CD4-positive, alpha-beta T cell treated with Interleukin-17A for 4 hours (primary cell): ENCODE results near the gene HDAC4.

Source experiments
- DNase-seq: peaks from one replicate; pipeline ENCODE4 v3.0.0-alpha.2; 2020; ENCODE audit warnings: mixed read lengths

Gene HDAC4

DNA sequence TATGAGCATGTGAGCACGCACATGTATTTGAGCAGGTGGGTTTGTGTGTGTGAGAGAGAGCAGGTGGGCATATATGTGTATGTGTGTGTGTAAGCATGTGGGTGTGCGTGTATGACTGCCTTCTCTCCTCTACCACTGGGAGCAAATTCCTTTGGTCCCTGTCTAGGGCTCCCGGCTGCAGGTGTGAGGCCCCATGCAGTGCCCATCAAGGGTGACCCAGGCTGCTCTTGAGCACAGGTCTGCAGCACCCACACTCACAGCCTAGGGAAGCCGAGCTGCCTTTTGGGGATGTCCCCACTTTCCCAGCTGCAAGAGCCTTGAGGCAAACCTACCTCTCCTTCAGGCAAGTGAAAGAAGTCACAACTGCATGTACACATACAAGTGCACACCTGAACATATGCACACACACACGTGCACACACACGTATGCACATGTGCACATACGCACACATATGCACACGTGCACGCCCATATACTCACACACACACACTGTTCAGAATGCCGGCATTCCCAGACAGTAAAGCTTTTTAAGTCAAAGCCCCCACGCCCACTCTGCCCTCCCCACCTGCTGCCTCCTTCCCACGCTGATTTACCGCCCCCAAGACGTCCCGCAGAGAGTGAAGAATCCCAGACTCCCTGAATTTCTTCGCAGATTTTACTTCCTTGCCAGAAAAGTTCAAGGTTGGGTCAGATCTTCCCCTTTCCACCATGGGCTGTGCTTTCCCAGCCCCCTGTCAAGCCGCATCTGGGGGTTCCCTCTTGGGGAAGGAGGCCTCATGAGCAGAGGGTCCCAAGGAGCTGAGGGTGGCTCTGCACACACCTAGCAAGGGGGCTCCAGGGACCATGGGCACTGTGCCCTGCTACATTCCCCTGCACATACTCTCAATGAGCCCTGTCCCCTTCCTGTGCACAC is 382.3 kb downstream of the HDAC4 start:
- no peak for DNase-seq

DNA sequence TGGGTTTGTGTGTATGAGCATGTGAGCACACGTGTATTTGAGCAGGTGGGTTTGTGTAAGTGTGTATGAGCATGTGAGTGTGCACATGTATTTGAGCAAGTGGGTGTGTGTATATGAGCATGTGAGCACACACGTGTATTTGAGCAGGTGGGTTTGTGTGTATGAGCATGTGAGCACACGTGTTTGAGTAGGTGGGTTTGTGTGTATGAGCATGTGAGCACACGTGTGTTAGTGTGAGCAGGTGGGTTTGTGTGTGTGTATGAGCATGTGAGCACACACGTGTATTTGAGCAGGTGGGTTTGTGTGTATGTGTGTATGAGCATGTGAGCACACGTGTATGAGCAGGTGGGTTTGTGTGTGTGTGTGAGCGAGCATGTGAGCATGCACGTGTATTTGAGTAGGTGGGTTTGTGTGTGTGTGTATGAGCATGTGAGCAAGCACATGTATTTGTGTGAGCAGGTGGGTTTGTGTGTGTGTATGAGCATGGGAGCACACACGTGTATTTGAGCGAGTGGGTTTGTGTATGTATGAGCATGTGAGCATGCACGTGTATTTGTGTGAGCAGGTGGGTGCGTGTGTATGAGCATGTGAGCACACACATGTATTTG is 383.2 kb downstream of the HDAC4 start:
- DNase-seq = no peak

DNA sequence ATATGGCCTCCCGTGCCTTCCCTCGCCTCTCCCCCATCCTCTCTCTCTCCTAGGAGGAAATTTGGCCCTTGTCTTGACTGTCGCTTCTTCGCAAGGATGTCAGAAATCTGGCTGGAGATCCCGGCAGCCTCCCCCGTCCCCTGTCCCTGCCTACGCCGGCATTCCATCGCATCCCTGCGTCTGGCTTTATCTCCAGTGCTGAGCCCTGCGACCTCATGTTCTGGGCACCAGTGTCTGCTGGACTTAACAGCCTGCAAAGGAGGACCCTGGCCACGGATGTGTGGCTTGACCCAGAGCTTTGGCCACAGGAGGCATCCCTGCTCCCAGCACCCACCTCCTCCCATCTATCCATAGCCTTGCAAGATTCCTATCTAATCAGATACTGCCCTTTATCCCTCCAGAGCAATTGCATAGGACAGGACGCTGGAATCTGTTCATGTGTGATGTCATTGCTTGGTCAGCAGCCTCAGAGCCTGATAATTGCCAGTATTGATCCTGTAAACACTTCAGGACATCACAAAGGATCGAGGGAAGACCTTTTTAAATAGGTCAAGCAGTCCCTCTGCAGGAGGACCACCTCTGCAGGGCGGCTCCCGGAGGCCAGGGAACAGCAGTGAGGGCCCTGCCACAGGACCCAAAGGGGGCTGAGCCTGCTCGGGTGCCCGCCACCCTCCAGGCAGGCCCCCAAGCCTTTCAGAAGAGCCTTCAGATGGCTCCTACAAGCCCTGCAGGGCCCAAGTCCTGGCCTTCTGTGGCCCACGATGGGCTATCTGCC is 384.7 kb downstream of the HDAC4 start:
- no peak for DNase-seq

DNA sequence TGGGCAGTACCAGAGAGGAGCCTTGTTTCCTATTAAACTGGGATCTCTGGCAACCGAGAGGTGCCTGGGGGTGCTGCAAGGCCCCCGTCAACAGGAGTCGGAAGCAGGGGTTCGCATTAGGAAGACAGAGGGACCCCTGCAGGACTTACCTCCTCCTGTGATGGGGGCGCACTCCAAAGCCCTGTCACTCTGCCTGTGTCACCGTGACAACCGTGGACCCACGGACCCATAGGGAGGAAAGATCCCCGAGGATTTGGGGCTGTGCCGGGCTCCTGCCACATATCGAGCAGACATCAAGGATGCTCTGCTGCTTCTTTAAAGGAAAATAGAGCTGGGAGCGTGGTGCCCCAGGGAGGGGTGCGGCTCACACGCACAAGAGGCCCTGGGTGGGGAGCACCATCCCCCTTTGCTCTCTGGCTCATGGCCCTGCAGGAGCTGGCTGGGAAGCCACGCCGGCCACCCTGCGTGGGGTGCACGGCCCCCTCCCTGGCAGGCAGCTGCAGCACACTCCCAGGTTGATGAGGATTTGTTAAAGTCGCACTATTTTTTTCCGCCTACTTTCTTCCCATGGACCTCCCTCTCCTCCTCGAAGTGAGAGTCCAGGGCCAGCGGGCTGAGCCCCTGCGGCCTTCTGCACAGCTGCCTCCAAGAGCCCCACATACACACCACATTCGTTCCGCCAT is 385.5 kb downstream of the HDAC4 start:
- DNase-seq = no peak

DNA sequence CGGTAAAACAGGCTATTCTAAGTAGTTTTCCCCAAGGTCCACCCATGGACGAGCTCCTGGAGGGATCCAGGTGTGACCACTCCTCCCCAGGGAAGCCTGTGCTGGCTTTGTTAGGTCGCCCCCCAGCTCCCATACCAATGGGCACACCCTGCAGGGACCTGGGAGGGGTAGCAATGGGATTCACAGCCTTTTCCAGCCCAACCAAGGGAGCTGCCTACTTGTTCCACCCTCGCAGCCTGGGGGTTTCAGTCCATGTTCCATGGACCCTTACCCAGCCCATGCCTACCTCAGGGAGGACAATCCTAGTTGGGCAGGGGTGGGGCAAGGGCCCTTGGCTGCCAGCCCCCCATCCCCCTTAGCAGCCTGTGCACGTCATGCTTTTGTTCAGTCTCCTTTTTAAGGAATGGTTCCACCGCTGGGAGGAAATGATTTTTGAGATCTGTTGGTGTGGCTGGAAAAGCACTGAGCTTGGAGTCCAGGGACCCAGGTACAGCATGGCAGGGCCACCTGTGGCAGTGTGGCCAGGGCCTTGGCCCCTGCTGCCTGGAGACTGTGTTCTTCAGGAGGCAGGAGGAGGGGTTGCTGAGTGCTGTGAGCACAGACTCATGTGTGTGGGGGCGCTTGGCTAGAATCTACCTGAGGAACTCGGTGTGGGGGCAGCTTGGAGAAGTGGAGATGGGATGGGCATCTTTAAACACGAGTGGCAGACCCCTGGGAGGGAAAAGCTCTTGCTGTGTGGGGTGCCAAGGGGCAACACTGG is 386.2 kb downstream of the HDAC4 start:
- DNase-seq = no peak

DNA sequence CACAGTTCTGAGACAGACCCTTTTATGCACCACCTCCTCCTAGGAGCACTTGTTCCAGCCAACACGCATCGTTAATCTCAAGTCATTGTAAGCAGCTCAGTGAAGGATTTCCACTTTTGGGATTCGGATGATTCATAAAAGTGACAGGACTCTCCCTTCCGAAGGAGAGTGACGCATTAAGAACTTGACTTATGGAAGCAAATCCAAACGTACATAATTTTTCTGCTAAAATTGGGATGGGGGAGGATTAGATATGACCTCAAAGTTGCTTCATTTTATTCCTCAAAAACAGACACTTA is 387.2 kb downstream of the HDAC4 start:
- DNase-seq = no peak

DNA sequence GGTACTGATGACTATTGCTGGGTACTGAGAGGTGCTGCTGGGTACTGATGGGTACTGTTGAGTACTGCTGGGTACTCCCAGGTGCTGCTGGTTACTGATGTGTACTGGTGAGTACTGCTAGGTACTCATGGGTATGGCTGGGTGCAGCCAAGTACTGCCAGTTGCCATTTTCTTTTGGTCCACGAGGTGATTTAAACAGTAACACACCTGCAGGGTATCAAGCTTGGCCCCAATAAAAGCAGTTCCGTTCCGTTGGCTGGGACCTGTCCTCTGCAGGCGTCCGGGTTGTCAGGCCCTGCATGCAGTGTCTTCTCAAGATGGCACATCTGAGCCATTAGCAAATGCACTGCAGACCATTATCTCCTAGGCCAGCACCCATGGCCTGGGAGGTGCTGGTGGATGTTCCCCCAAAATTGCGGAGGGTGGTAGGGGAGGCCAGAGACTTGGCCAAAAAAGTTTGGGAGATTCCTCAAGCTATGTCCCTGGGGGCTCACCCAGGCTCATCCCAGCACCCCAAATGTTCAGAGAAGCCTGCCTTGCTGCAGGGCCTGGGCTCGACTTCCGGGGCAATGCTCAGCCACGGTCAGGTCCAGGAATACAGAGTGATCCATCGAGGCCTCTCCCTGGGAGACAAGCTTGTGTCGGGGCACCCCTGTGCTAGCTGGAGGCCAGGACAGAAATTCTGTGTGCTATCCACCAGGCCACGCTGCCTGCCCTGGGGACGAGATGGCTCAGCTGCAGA is 387.7 kb downstream of the HDAC4 start:
- DNase-seq = no peak

DNA sequence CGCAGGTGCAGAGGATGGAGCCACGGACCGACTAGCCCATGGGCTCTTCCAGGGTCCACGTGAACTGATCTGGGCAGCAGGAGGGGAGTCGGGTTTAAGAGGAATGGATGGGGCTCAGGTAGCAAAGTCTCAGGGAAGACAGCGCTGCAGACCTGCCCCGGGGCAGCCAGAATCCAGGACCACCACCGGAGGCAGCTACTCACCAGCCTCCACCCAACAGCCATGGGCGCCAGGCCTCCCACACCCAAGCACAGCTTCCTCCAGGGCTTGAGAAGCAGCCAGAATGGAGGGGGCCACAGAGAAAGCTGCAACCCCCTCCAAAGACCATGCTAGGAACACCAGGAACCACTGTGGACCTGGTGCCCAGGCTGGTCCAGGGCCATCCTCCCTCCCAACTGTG is 388.6 kb downstream of the HDAC4 start:
- no peak for DNase-seq

DNA sequence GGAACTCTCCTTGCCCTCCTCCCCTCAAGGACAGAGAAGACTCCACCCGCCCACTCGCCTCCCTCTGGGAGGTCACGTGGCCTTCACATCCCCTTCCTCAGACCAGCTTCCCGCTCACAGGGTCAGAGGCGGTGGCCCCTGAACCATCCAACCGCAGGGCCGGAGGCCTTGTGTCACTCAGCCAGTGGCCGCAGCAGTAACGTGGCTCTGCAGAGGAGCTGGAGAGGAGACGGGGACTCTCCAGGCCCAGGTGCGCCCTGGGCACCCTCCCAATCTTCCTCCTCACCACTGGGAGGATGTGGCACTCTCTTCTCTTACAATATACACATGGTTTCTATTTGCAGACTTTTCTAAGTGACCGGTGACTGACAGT is 391.2 kb downstream of the HDAC4 start:
- no peak for DNase-seq

DNA sequence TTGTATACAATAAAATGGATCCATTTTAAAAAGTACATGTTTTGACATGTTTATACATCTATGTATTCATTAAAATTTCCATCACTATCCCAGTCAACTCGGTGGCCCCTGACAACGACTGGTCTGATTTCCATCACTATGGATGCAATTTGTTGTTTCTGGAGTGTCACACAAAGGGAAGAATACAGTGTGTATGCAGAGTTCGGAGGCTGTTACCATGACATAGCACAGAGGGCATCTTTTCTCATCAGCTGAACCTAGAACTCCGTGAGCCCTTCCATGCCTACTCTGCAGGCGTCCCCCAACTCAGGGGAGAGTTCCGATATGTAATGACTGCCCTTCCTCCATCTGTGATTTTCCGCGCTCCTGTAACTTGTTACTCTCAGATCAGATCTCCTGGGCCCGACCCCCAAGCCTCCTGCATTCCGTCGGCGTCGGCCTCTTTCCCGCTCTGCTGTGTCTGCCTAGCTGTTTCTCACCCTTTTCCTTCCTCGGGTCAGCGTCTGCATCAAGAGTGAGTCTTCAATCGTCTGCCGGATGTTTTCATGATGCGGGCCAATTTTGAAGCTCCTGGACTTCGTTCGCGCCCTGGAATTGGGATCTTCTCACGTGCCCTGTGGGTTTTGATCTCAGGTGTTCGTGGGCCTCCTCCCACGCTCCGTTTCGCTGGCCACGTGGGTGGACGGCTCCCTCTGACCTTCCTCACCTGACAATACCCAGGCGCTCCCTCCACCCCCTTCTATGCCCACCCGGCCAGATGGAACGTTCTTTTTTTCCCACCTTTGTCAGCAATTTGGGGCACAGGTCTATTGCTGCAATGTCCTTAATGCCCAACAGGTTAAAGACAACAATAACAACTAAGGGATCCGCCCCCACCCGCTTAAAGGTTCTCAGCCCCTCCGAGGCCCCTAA is 391.9 kb downstream of the HDAC4 start:
- no peak for DNase-seq

DNA sequence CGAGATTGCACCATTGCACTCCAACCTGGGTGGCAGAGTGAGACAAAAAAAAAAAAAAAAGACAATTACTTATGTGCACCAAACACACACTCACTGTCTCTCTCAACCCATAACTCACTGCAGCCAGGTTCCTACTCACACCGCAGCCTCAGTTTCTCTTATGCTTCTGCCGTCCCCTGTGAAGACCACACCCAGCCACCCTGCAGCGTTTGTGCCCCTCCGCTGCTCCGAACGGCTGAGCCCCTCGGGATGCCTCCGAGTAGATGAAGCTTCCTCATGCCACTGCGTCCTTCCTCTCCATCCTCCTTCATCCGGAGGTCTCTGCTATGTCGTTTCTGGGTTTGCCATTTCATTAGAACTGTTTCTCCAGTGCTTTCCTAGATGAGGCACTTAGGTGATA is 392.8 kb downstream of the HDAC4 start:
- DNase-seq = no peak

DNA sequence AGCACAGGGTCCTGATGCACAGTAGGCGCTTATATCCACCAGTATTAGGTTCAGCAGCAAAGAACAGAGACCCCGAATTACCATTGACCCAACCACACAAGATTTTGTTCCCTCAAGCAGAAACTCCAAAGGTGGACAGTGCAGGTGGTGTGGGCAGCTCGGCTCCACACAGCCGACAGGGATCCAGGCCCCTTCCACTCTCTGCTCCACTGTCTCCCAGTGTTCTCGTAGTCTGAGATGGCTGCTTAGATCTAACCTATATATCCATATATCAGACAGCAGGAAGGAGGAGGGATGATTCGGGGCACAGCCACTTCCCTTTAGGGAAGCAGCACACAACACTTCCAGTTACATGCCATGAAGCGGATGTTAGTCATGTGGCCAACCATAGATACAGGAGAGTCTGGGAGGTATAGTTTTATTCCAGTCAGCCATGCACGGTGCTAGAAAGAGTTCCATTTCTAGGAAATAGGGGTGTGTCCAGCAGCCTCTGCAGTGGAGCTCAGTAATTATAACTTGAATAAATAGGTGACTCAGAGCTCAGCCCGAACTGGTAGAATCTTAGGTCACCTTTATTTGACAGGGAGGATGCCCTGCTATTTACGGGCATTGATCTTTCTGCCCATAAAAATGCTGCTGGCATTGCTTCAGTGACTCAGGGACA is 394.1 kb downstream of the HDAC4 start:
- DNase-seq = no peak

DNA sequence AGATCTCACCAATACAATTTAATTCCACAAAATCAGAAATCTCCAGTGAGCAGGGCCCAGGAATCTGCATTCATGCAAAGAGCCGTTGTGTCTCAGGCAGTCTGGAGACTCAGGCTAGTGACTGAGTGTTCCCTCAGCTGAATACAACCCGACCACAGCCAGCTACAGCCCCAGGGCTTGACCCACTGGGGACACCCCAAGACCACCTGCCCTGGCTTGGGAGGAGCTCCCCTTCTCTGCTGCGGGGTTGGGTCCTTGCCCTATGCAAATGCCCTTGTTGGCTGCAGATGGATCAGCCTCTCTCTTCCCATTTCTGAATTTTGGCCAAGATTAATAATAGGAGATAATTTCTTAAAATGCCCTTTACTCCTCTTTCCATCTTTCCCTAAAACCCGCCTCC is 395.2 kb downstream of the HDAC4 start:
- no peak for DNase-seq

DNA sequence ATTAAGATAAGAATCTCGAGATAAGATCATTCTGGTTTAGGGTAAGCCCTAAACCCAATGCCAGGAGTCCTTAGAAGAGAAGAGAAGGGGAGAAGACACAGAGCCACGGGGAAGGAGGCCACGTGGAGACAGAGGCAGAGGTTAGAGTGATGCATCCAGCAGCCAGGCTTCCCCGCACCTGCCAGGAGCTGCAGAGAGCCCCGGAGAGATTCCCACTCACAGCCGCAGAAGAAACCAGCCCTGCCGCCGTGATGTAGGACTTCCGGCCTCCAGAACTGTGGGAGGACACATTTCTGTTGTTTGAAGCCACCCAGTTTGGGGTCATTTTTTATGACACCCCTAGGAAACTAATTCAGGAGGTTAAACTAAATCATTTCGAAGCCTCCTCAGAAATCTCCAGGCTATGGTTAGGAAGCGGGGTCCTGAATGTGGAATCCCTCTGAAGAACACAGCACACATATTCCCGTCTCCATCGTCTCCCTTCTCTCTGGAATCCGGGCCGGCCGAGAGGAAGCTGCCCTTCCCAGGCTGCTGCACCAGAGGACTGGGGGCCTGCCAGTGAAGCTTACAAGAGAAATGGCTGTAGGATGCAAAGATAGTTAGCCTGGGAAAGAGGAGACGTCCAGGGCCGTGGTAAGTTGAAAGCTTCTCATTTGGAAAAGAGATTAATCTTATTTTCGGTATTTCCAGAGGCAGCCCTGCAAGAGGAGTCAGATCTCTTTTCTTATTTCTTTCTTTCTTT is 396.4 kb downstream of the HDAC4 start:
- no peak for DNase-seq

DNA sequence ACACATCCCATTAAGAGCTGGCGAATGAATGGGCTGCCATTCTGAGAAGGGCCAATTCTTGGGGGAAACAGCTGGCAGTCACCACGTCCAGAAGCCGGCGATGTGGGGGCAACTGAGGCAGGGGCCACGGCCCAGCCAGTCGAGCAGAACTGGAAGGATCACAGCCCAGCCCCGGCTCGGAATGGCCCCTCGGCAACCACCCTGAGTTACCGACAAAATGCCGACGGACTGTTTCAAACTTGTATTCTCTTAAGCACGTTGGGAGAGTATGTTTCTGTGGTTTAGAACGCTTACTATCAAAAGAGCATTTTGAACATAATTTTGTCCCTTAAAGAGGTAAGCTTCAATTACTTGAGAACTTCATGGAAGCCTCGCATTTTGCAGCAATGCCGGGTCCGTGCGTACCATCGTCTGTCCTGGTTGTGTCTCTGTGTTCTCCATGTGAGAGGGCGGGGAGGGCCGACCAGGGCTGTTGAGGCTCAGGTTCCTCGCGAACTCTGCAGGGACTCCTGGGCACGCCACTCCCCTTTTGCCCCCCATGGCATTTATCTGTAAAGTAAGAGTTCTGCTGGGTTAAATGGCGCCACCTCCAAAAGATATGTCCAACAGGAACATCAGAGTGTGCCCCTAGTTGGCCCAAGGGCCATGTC is 397.1 kb downstream of the HDAC4 start:
- no peak for DNase-seq

DNA sequence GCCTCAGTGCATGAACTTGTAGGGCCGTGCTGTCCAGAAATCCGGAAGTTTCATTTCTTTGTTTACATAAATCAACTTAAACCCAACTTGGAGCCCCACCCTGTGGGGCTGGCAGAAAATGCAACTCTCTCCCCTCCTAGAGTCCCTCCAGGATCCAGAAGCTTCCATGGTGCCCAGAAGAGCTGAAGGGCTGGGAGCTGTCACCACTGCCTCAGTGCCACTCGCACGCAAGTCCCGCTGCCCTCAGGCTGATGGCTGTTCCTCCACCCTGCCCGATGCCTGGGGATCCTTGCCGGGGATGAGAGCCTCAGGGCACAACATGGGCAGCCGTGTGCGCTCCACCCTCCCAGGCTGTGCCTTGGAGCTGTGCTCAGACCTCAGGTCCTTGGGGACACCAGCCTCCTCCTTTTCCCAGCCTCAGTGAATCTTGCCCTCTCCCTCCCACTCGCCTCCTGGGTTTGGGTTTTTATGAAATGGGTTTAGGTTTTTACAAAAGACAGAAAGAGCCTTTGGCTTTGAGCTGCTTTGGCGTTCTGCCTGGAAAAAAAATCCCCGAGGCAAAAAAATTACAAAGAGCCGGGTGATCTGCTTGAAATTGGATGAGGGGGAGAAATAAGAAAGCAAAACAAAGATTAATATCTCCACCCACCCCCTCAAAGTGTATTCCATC is 397.7 kb downstream of the HDAC4 start:
- DNase-seq = no peak

DNA sequence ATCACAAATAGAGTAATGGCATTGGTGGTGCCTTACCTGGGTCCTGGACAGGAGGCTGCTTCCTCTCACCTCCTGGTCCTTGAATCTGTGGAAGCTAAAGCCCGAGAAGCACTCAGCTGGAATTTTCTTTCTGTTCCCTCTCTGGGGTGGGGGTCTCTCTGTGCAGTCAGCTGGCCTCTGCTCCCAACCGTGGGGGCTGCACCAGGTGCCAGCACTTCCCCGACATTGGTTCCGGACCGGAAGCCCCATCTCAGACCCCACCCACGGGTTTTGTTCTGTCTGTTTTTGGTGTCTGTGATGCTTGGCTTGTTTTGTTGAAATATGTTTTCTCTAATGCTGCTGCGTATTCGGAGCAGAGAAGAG is 398.2 kb downstream of the HDAC4 start:
- DNase-seq = no peak

DNA sequence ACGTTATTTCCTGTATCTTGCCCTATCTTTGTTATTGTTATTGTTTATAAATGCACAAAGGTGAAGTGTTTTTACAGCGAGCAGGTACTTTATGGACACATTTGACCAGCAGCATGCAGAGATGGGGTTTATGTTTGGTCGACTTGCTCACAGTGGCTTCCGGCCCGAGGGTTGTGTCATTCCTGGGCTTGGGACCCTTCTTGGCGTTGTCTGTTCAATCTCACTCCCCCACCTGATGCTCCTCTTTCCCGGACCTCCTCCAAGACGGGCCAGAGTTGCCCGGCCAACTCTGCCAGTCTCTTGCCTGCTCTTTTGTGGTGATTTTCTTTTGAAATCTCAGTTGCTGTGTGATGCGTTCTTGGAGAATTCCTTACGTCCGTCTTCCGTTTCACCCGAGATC is 399.0 kb downstream of the HDAC4 start:
- DNase-seq = no peak
